Sigmoid colon (tissue), 7 donors: ENCODE data around the gene RANBP1. TPM values are rescaled to one million over a fixed set of nuclear protein-coding genes. Genes with fewer than 3 reads are reported as not detected.

ENCODE experiments used
- DNase-seq: peaks from one replicate; pipeline ENCODE4 v3.0.0-alpha.2; 2019
- H3K27ac ChIP-seq, 4 donors: fragments of 200-600 bp; sonication (generic); one replicate each; pipeline ENCODE4 v1.5.1; 2016 to 2019; ENCODE audit warnings: mild to moderate bottlenecking in 1 of 4
- H3K27me3 ChIP-seq, 3 donors: fragments of 200-600 bp; sonication (generic); one replicate each; pipeline ENCODE4 v1.5.1; 2019; ENCODE audit warnings: mild to moderate bottlenecking in 1 of 3
- H3K36me3 ChIP-seq, 4 donors: fragments of 200-600 bp; sonication (generic); one replicate each; pipeline ENCODE4 v1.5.1; 2016 to 2019
- H3K4me1 ChIP-seq, 4 donors: fragments of 200-600 bp; sonication (generic); one replicate each; pipeline ENCODE4 v1.5.1; 2017 to 2019
- H3K4me3 ChIP-seq, 4 donors: fragments of 200-600 bp; sonication (generic); one replicate each; pipeline ENCODE4 v1.5.1; 2017 to 2019; ENCODE audit warnings: mild to moderate bottlenecking in 2 of 4, moderate library complexity in 1 of 4
- H3K9me3 ChIP-seq, 4 donors: fragments of 200-600 bp in 3 of 4; sonication (generic) in 3 of 4; one replicate each; pipeline versions ENCODE4 v1.5.1 to v1.6.1; 2013 to 2019
- CTCF ChIP-seq, 4 experiments: fragments of 450-650 bp in 3 of 4; fragments of 200-600 bp in 1 of 4; IDR thresholded peaks; one replicate each; pipeline ENCODE4 v1.5.1; 2016 to 2019; ENCODE audit warnings: antibody characterized with exemption in 4 of 4, mild to moderate bottlenecking in 3 of 4, moderate library complexity in 2 of 4
- EP300 ChIP-seq, 4 donors: sonication (generic); formaldehyde crosslinking; IDR thresholded peaks; one replicate each; pipeline ENCODE4 v1.6.1; 2017; ENCODE audit warnings: antibody characterized with exemption in 4 of 4
- POLR2A ChIP-seq, 2 donors: fragments of 450-650 bp; IDR thresholded peaks; one replicate each; pipeline ENCODE4 v1.6.1; 2016; ENCODE audit warnings: antibody characterized with exemption in 2 of 2, mild to moderate bottlenecking in 2 of 2, moderate library complexity in 2 of 2
- POLR2AphosphoS5 ChIP-seq, 4 donors: sonication (generic); formaldehyde crosslinking; IDR thresholded peaks; one replicate each; pipeline ENCODE4 v1.6.1; 2017; ENCODE audit warnings: antibody characterized with exemption in 4 of 4
- WGBS, 2 donors: extraction: QIAGEN DNeasy Blood & Tissue Kit; methylation state at CpG; one replicate each; pipeline ENCODE4 v1.1.7; 2013; 5-methylcytosine and 5-hydroxymethylcytosine counted together
- intact Hi-C: fragments of 100-400 bp; cut with DNase I; formaldehyde crosslinking; loops from one replicate; pipeline ENCODE4 v1.15.1; 2023
- polyA plus RNA-seq, 3 donors: library from polyadenylated mRNA; stranded (reverse); fragments of 200-250 nt; gene quantifications; one replicate each; pipeline ENCODE4 v1.2.3, GENCODE V29; 2013
- total RNA-seq, 4 donors: library from RNA; depleted of rRNA; stranded (reverse); fragments of >200 nt; gene quantifications; one replicate each; pipeline ENCODE4 v1.1.0, GENCODE V29; 2016
- donor health status: healthy with polysubstance abuse.
- donor health status: Bipolar disorder and iron deficiency.
- donor health status: healthy.

RANBP1 gene
- total and polyA plus RNA-seq, 7 donors: 67.9 to 194 (median 154) TPM

DNA sequence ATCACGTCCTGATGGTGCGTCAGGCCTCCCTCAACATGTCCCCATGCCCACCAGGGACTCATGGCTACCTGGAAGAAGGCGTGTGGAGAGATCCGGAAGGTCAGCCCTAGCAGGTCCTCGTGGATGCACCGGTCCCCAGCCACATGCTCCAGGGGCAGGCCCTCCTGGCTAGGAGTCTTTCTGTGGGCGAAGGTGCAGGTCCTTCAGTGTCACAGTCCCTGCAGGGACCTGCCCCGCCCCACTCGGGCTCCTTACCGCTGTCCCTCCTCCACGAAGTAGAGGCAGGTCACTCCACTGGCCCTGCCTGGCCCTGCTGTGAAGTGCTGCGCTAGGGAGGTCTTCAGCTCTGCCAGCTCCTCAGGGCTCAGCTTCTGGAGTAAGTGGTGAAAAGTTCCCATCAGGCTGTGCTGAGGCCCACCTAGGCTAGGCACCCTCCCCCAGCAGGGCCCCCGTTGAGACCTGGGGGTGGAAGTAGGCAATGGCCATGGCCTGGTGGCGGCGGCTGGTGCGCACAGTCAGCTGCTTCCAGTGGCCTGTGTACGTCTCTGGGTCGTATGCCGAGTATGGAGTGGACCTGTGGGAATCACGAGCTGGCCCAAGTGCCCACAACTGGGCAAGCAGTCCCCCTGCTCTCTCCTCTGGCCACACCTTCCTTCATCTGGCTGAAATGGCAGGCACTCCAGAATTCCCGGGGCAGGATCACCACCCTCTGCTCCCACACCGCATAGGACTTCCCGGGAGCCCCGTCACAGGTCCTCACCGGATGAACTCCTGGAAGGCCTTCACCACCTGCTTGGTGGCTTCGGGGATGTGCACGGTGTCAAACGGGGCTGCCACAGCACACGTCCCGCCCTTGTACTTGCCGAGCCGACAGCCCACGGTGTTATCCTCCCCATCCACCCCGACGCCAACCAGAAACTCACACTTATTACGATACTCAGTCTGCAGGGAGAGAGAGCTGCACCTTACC, 1.1 kb upstream of the RANBP1 start:
- WGBS, 2 donors: 89 to 94% methylated on average over 36 of the region's 36 CpGs
- no peak overlapping the region for H3K4me3 ChIP-seq
- H3K27me3 ChIP-seq: no peaks in the 10 kb centered on the region
- DNase-seq: no peak
- H3K27ac ChIP-seq: no peak overlapping the region
- TF ChIP-seq POLR2AphosphoS5 (IDR thresholded peaks at IDR 0.05): no peak
- TF ChIP-seq CTCF (IDR thresholded peaks at IDR 0.05): no peak
- TF ChIP-seq POLR2A (IDR thresholded peaks at IDR 0.05): no peak
- TF ChIP-seq EP300 (IDR thresholded peaks at IDR 0.05): no peak
- intact Hi-C loops: loop anchor here (5.0 to 10.0 kb wide), 4 partner anchors 32 to 160 kb away; partner anchors contain the start of genes DGCR8 and TANGO2
- H3K36me3 ChIP-seq: peaks cover 7 to 62% (median 29%) of the 10 kb centered on the region in 4 donors
- H3K9me3 ChIP-seq: no peaks in the 10 kb centered on the region
- peaks cover 0 to 39% (median 32%) of the 10 kb centered on the region in 4 donors for H3K4me1 ChIP-seq

GRCh38 chr22:20116376-20116950, 559 bp downstream of the RANBP1 start:
- H3K36me3 ChIP-seq: peaks cover 4 to 60% (median 34%) of the 10 kb centered on the region in 4 donors
- H3K27ac ChIP-seq: peak overlapping the region; percentile 83 to 91 (median 88)
- H3K4me1 ChIP-seq: peaks cover 0 to 51% (median 42%) of the 10 kb centered on the region in 4 donors
- 2 to 12% methylated on average over 27 of the region's 27 CpGs for WGBS, 2 donors
- DNase-seq: peak; percentile 73
- no peaks in the 10 kb centered on the region for H3K9me3 ChIP-seq
- H3K4me3 ChIP-seq: peak overlapping the region; percentile 67 to 93 (median 86)
- TF ChIP-seq EP300 (IDR thresholded peaks at IDR 0.05) (no peak), CTCF (IDR thresholded peaks at IDR 0.05) (no peak), POLR2AphosphoS5 (IDR thresholded peaks at IDR 0.05) (no peak), POLR2A (IDR thresholded peaks at IDR 0.05) (no peak)
- H3K27me3 ChIP-seq: no peaks in the 10 kb centered on the region
- intact Hi-C loops: loop anchor here (5.0 to 10.0 kb wide), 4 partner anchors 34 to 162 kb away; partner anchors contain the start of genes DGCR8 and TANGO2

GRCh38 chr22:20116951-20117632, 1.2 kb downstream of the RANBP1 start, which contains the start of gene TRMT2A:
TRMT2A (minus strand) TSS chr22:20117226; CDS start chr22:20116906, 320 bp downstream.
- intact Hi-C loops: loop anchor here (5.0 to 10.0 kb wide), 4 partner anchors 35 to 162 kb away; partner anchors contain the start of genes DGCR8 and TANGO2
- TF ChIP-seq CTCF (IDR thresholded peaks at IDR 0.05) (no peak), POLR2A (IDR thresholded peaks at IDR 0.05) (peak in 1 of 2 donors; percentile 36), POLR2AphosphoS5 (IDR thresholded peaks at IDR 0.05) (peak; percentile 41 to 79 (median 72)), EP300 (IDR thresholded peaks at IDR 0.05) (peak in 1 of 4 donors; percentile 47)

GRCh38 chr22:20117633-20118299, 1.9 kb downstream of the RANBP1 start:
- H3K9me3 ChIP-seq: no peaks in the 10 kb centered on the region
- H3K4me3 ChIP-seq: peak overlapping the region; percentile 67 to 93 (median 86)
- intact Hi-C loops: loop anchor here (5.0 to 10.0 kb wide), 4 partner anchors 35 to 163 kb away; partner anchors contain the start of genes DGCR8 and TANGO2
- H3K27me3 ChIP-seq: no peaks in the 10 kb centered on the region
- WGBS, 2 donors: 0% methylated on average over 66 of the region's 66 CpGs
- peak overlapping the region; percentile 83 to 91 (median 88) for H3K27ac ChIP-seq
- peaks cover 0 to 55% (median 44%) of the 10 kb centered on the region in 4 donors for H3K4me1 ChIP-seq
- no peak for DNase-seq
- TF ChIP-seq CTCF (IDR thresholded peaks at IDR 0.05): no peak
- no peak for TF ChIP-seq EP300 (IDR thresholded peaks at IDR 0.05)
- no peak for TF ChIP-seq POLR2AphosphoS5 (IDR thresholded peaks at IDR 0.05)
- no peak for TF ChIP-seq POLR2A (IDR thresholded peaks at IDR 0.05)
- peaks cover 4 to 57% (median 34%) of the 10 kb centered on the region in 4 donors for H3K36me3 ChIP-seq

More at GRCh38 chr22:20116951-20117632, 1.2 kb downstream of the RANBP1 start, which contains the start of gene TRMT2A:
- H3K9me3 ChIP-seq: no peaks in the 10 kb centered on the region
- H3K4me1 ChIP-seq: peaks cover 0 to 52% (median 44%) of the 10 kb centered on the region in 4 donors
- WGBS, 2 donors: 0 to 1% methylated on average over 88 of the region's 88 CpGs
- peak; percentile 99 for DNase-seq
- peak within 1 kb of the TSS; percentile 67 to 93 (median 86) for H3K4me3 ChIP-seq
- H3K27me3 ChIP-seq: no peaks in the 10 kb centered on the region
- H3K27ac ChIP-seq: peak within 1 kb of the TSS; percentile 83 to 91 (median 88)
- peaks cover 4 to 60% (median 37%) of the 10 kb centered on the region in 4 donors for H3K36me3 ChIP-seq
